Body of pancreas (tissue), 4 donors: ENCODE results near the gene LINGO4.

Experiments
- POLR2A ChIP-seq, 3 donors: fragments of 450-650 bp; IDR thresholded peaks; one replicate each; pipeline ENCODE4 v1.6.1; 2016; ENCODE audit warnings: antibody characterized with exemption in 3 of 3, mild to moderate bottlenecking in 2 of 3
- TF ChIP-seq, protein P1 (sequence below), 7 experiments: fragments of 450-650 bp in 4 of 7; fragments of 200-600 bp in 3 of 7; sonication (generic) in 3 of 7; IDR thresholded peaks; one replicate each; pipeline ENCODE4 v1.5.1; 2016 to 2019; ENCODE audit warnings: antibody characterized with exemption in 7 of 7

DNA sequence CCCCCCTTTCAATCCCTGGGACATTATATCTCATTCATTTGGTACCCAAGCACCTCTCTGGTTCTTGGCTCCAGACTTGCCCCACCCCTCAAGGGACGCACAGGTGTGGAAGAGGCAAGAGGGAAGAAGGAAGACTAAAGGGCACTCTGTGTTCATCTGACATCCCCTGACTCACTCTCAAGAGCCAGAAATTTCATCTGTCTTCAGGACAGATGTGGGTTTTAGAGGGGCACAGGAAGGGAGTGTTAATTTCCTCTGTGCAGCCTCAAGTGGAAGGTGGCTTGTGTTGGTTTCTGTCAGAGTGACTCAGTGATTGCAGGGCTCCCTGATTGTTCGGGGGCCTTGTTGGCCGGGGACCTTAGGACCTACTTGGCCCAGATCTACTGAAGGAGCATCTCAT lies 32.0 kb upstream of the LINGO4 start:
- TF ChIP-seq POLR2A (IDR thresholded peaks at IDR 0.05): no peak
- TF ChIP-seq, protein P1, sequence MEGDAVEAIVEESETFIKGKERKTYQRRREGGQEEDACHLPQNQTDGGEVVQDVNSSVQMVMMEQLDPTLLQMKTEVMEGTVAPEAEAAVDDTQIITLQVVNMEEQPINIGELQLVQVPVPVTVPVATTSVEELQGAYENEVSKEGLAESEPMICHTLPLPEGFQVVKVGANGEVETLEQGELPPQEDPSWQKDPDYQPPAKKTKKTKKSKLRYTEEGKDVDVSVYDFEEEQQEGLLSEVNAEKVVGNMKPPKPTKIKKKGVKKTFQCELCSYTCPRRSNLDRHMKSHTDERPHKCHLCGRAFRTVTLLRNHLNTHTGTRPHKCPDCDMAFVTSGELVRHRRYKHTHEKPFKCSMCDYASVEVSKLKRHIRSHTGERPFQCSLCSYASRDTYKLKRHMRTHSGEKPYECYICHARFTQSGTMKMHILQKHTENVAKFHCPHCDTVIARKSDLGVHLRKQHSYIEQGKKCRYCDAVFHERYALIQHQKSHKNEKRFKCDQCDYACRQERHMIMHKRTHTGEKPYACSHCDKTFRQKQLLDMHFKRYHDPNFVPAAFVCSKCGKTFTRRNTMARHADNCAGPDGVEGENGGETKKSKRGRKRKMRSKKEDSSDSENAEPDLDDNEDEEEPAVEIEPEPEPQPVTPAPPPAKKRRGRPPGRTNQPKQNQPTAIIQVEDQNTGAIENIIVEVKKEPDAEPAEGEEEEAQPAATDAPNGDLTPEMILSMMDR (IDR thresholded peaks at IDR 0.05): no peak
